Activated T-cell treated with anti-CD3 and anti-CD28 coated beads, Interleukin-2, amount 50 U/mL, for 4 hours (primary cell): ENCODE results near the gene HDLBP. TPM values are rescaled to one million over a fixed set of nuclear protein-coding genes. Genes with fewer than 3 reads are reported as not detected.

Experiments
- ATAC-seq, 2 donors: fragments of 200-7000 bp; cut with Tn5 transposase; one replicate each; pipeline ENCODE4 v1.10.0; 2021
- DNase-seq: peaks from one replicate; pipeline ENCODE4 v3.0.0-alpha.2; 2020
- H3K27me3 Mint-ChIP-seq: one replicate; pipeline ENCODE4 v1.8.0; 2021; ENCODE audit warnings: low read depth, mixed read lengths
- H3K36me3 Mint-ChIP-seq: one replicate; pipeline ENCODE4 v1.8.0; 2022; ENCODE audit warnings: mixed read lengths; ENCODE audit not compliant: insufficient read depth
- H3K4me1 Mint-ChIP-seq: one replicate; pipeline ENCODE4 v1.8.0; 2021; ENCODE audit warnings: low read depth, mixed read lengths
- H3K4me3 Mint-ChIP-seq: one replicate; pipeline ENCODE4 v1.8.0; 2021; ENCODE audit warnings: mild to moderate bottlenecking, moderate library complexity, mixed read lengths
- H3K9me3 Mint-ChIP-seq: one replicate; pipeline ENCODE4 v1.8.0; 2021; ENCODE audit warnings: mixed read lengths
- total RNA-seq, 3 donors: library from RNA; stranded (reverse); gene quantifications; one replicate each; pipeline ENCODE4 v1.2.1, GENCODE V29; 2021

Gene HDLBP
- total RNA-seq, 3 donors from 2014 or later: 231 to 270 (median 257) TPM

DNA sequence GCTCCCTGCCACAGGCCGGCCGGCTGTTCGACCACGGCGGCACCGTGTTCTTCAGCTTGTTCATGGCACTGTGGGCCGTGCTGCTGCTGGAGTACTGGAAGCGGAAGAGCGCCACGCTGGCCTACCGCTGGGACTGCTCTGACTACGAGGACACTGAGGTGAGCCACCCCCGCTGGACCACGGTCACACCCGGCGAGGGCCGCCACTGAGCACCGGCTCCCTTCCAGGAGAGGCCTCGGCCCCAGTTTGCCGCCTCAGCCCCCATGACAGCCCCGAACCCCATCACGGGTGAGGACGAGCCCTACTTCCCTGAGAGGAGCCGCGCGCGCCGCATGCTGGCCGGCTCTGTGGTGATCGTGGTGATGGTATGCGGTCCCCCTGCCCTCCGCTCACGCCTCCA lies 106.2 kb downstream of the HDLBP start:
- Mint-ChIP-seq H3K9me3 (no peaks in the 10 kb centered on the region), H3K36me3 (no peaks in the 10 kb centered on the region), H3K27me3 (no peaks in the 10 kb centered on the region), H3K4me1 (no peaks in the 10 kb centered on the region), H3K4me3 (no peak overlapping the region)
- ATAC-seq: no peak
- no peak for DNase-seq

DNA sequence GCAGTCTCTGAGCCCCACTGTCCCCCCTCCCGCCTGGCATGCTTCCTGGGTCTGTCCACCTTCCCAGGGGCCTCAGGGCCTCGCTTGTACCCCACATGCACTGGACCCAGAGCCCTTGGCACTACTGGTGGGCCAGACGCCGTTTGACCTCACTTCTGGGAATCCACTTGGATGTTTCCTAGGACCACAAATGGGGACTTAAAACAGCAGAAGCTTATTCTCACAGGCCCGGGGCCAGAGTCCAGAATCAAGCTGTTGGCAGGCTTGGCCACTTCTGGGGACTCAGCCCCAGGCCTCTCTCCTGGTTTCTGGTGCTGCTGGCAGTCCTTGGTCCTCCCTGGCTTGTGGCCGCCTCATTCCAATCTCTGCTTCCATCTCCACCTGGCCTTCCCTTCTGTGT lies 107.4 kb downstream of the HDLBP start:
- Mint-ChIP-seq H3K9me3 (no peaks in the 10 kb centered on the region), H3K4me3 (no peak overlapping the region), H3K27me3 (no peaks in the 10 kb centered on the region), H3K4me1 (no peaks in the 10 kb centered on the region), H3K36me3 (no peaks in the 10 kb centered on the region)
- no peak for DNase-seq
- ATAC-seq: no peak

- no peaks in the 10 kb centered on the region for H3K9me3 Mint-ChIP-seq
- no peaks in the 10 kb centered on the region for H3K27me3 Mint-ChIP-seq
- H3K4me1 Mint-ChIP-seq: no peaks in the 10 kb centered on the region
- no peak for ATAC-seq
- H3K36me3 Mint-ChIP-seq: no peaks in the 10 kb centered on the region
- H3K4me3 Mint-ChIP-seq: no peak overlapping the region
- DNase-seq: no peak
Observed at GRCh38 chr2:241207641-241208040, 107.8 kb downstream of the HDLBP start.

DNA sequence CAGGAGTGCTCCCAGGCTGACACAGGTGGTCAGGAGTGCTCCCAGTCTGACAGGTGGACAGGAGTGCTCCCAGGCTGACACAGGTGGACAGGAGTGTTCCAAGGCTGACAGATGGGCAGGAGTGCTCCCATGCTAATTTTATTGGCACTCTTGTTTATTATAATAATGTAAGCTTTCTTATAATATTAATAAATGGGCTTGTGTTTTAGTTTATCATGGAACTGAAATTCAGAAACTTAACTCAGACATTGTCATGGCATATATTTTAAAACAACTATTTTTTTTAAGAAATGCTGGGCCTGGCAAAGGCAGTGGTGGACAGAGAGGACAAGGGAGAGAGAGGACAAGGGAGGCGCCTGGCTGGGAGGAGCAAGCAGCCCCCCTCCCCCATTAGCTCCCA lies 108.3 kb downstream of the HDLBP start:
- no peaks in the 10 kb centered on the region for H3K27me3 Mint-ChIP-seq
- DNase-seq: no peak
- H3K36me3 Mint-ChIP-seq: no peaks in the 10 kb centered on the region
- no peaks in the 10 kb centered on the region for H3K9me3 Mint-ChIP-seq
- no peak overlapping the region for H3K4me3 Mint-ChIP-seq
- H3K4me1 Mint-ChIP-seq: no peaks in the 10 kb centered on the region
- ATAC-seq: no peak

- no peaks in the 10 kb centered on the region for H3K27me3 Mint-ChIP-seq
- DNase-seq: no peak
- no peaks in the 10 kb centered on the region for H3K36me3 Mint-ChIP-seq
- H3K9me3 Mint-ChIP-seq: no peaks in the 10 kb centered on the region
- no peak for ATAC-seq
- no peak overlapping the region for H3K4me3 Mint-ChIP-seq
- no peaks in the 10 kb centered on the region for H3K4me1 Mint-ChIP-seq
Observed at GRCh38 chr2:241205086-241205485, 110.4 kb downstream of the HDLBP start.

GRCh38 chr2:241204490-241204889 lies 111.0 kb downstream of the HDLBP start:
- no peak for DNase-seq
- H3K27me3 Mint-ChIP-seq: no peaks in the 10 kb centered on the region
- H3K4me1 Mint-ChIP-seq: no peaks in the 10 kb centered on the region
- no peak for ATAC-seq
- H3K4me3 Mint-ChIP-seq: no peak overlapping the region
- no peaks in the 10 kb centered on the region for H3K9me3 Mint-ChIP-seq
- no peaks in the 10 kb centered on the region for H3K36me3 Mint-ChIP-seq

DNA sequence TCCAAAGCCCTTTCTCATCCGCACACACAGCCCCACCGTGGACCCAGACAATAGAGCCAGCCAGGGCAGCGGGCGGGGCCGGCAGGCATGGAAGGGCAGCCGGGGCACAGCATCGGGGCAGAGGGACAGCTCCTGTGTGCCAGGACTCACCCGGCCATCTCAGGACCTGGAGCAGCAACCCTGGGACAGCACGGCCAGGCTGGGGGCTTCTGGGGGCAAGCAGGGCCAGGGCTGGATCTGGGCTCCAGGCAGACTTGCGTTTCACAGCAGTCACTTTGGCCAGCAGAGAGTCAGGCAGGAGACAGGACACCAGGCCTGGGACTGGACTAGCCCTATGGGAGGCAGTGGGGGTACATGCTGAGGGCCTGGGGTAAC lies 111.5 kb downstream of the HDLBP start:
- no peaks in the 10 kb centered on the region for H3K4me1 Mint-ChIP-seq
- H3K9me3 Mint-ChIP-seq: no peaks in the 10 kb centered on the region
- H3K36me3 Mint-ChIP-seq: no peaks in the 10 kb centered on the region
- no peak overlapping the region for H3K4me3 Mint-ChIP-seq
- H3K27me3 Mint-ChIP-seq: no peaks in the 10 kb centered on the region
- no peak for ATAC-seq
- DNase-seq: no peak

DNA sequence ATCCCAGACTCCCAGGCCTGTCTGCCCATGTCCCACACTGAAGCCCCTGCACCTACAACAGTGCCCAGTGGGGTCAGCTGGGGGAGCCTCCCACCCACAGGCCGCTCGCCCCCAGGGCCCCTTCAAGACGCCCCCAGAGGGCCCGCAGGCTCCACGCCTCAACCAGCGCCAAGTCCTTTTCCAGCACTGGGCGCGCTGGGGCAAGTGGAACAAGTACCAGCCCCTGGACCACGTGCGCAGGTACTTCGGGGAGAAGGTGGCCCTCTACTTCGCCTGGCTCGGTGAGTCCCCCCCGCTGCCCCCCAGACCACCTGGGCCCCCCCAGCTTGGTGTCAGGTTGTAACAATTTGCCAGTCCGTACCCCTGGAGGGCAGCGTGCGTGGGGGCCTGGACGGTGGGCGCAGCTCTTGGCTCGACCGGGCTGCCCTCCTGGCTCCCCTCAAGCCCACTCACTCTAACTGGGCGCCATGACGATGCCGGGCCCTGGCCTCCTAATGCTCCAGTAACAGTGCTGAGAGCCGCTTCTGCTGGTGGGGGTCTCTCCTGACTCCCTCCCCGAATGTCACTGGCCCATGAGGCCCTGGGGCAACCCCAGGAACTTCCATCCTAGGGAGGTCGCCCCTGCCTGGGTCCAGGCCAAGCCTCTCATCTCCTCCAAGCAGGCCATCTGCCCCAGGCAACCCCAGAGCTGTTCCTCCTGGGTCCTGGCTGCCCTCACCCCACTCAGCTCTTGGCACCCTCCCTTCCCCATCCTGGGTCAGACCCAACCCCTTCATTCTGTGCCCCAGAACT lies 112.1 kb downstream of the HDLBP start:
- ATAC-seq (no peak), DNase-seq (no peak)
- Mint-ChIP-seq H3K9me3 (no peaks in the 10 kb centered on the region), H3K36me3 (no peaks in the 10 kb centered on the region), H3K4me3 (no peak overlapping the region), H3K4me1 (no peaks in the 10 kb centered on the region), H3K27me3 (no peaks in the 10 kb centered on the region)

DNA sequence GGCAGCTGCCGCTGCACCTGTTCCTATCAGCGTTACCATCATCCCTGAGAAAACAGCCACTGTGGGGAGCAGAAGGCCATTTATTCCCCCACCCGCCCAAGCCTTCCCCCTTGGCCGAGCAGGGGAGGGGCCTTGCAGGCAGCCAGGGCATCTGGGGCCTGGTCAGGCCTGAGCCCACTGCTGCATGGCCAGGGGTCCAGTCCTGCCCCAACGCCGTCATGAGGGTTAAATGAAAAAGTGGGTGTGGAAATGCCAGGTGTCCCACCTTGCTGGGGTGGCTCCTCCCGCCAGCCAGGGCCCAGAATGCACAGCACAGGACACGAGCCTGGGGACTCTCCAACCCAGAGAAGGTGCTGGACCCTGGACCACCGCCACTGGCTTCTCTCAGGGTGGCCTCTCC lies 112.8 kb downstream of the HDLBP start:
- Mint-ChIP-seq H3K27me3 (no peaks in the 10 kb centered on the region), H3K9me3 (no peaks in the 10 kb centered on the region), H3K36me3 (no peaks in the 10 kb centered on the region), H3K4me3 (no peak overlapping the region), H3K4me1 (no peaks in the 10 kb centered on the region)
- DNase-seq (no peak), ATAC-seq (no peak)

DNA sequence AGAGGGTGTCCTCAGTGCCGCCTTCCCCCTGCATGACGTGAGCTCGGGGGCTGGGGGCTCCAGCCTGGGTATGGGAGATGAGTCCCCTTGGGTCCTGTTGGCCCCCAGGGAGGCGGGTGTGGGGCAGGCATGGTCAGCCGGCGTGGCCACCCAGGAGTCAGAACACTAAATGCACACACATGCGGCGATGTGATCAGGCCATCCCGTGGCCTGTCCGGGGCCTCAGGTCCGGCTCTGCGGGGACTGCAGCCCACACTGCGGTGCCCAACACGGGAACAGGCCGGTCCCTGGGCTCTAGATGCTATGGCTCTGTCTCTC lies 113.2 kb downstream of the HDLBP start:
- no peak overlapping the region for H3K4me3 Mint-ChIP-seq
- DNase-seq (no peak), ATAC-seq (no peak)
- no peaks in the 10 kb centered on the region for H3K36me3 Mint-ChIP-seq
- H3K27me3 Mint-ChIP-seq: no peaks in the 10 kb centered on the region
- no peaks in the 10 kb centered on the region for H3K4me1 Mint-ChIP-seq
- no peaks in the 10 kb centered on the region for H3K9me3 Mint-ChIP-seq

DNA sequence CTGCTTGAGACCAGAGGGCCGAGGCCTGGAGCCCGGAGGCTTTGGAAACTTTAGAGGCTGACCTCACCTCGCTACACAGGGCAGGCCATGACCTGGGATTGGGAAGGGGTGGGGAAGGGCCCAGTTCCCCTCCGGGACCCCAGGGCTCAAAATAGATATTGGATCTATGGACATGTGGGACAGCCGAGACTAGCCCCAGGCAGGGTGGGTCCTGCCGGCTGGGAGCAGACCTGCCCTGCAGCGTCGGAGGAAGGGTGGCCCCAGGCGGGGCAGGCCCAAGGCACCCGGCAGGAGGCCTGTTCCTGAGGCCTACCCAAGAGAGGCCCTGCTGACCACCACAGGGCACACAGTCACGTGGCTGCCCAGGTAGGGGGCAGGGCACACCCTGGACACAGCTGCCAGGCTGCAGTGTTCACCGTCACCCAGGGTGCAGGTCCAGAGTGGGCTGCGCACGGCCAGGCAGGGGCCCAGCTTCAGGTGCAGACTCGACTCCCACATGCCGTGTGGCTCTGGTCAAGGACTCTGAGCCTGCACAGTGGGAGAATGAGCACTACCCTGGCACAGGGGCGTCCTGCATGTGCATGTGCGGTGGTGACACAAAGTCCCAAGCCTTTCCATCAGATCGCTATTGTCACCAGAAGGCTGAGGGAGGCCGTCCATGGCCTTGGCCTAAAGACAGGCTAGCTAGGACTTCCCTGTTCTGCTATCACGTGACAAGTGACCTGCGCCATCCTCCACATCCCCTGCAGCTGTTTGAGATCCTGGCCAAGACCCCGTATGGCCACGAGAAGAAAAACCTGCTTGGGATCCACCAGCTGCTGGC lies 113.8 kb downstream of the HDLBP start:
- H3K36me3 Mint-ChIP-seq: no peaks in the 10 kb centered on the region
- no peaks in the 10 kb centered on the region for H3K27me3 Mint-ChIP-seq
- DNase-seq (no peak), ATAC-seq (no peak)
- no peaks in the 10 kb centered on the region for H3K4me1 Mint-ChIP-seq
- no peaks in the 10 kb centered on the region for H3K9me3 Mint-ChIP-seq
- H3K4me3 Mint-ChIP-seq: no peak overlapping the region

DNA sequence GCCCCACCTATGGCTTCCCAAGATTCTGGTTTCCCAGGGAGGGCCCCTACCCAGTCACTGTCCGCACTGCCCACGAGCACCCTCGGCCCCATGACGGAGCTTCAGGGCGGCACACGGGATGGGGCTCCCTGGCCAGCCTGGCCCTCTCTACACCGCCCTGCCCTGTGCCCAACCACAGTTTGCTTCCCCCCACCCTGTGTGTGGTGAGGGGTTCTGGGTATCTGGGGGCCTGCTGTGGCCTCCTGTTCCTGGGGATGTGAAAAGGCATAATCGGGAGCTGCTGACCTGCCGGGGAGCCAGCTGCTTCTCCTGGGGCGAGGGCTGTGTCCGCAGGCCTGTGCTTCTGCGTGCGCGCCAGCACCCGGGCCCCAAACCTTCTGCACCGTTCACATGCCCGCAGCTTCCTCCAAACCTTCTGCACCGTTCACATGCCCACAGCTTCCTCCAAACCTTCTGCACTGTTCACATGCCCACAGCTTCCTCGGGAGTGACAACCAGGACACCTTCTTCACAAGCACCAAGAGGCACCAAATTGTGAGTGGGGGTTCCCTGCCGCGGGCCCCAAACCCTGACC lies 114.6 kb downstream of the HDLBP start:
- Mint-ChIP-seq H3K4me1 (no peaks in the 10 kb centered on the region), H3K9me3 (no peaks in the 10 kb centered on the region), H3K36me3 (no peaks in the 10 kb centered on the region), H3K27me3 (no peaks in the 10 kb centered on the region), H3K4me3 (no peak overlapping the region)
- DNase-seq (no peak), ATAC-seq (no peak)

- H3K9me3 Mint-ChIP-seq: no peaks in the 10 kb centered on the region
- DNase-seq (no peak), ATAC-seq (no peak)
- H3K27me3 Mint-ChIP-seq: no peaks in the 10 kb centered on the region
- H3K4me1 Mint-ChIP-seq: no peaks in the 10 kb centered on the region
- H3K36me3 Mint-ChIP-seq: no peaks in the 10 kb centered on the region
- no peak overlapping the region for H3K4me3 Mint-ChIP-seq
Observed at GRCh38 chr2:241199897-241200821, 115.3 kb downstream of the HDLBP start.

- ATAC-seq (no peak), DNase-seq (no peak)
- H3K4me3 Mint-ChIP-seq: no peak overlapping the region
- H3K36me3 Mint-ChIP-seq: no peaks in the 10 kb centered on the region
- no peaks in the 10 kb centered on the region for H3K27me3 Mint-ChIP-seq
- H3K9me3 Mint-ChIP-seq: no peaks in the 10 kb centered on the region
- no peaks in the 10 kb centered on the region for H3K4me1 Mint-ChIP-seq
Observed at GRCh38 chr2:241199286-241199685, 116.2 kb downstream of the HDLBP start.
